Hepatocyte (in vitro differentiated cells): Measurements from ENCODE around the gene ANAPC2. TPM values are rescaled to one million over a fixed set of nuclear protein-coding genes. Genes with fewer than 3 reads are reported as not detected.

ENCODE experiments used
- DNase-seq: peaks from one replicate; pipeline ENCODE4 v3.0.0-alpha.2; 2016; ENCODE audit warnings: low spot score
- H2AFZ ChIP-seq: fragments of 200-600 bp; sonication (generic); 2 replicates; pipeline ENCODE4 v1.6.0; 2016; ENCODE audit warnings: antibody characterized with exemption, mild to moderate bottlenecking
- H3K27ac ChIP-seq: fragments of 200-600 bp; sonication (generic); 2 replicates; pipeline ENCODE4 v1.5.1; 2016; ENCODE audit warnings: mild to moderate bottlenecking
- H3K27me3 ChIP-seq: fragments of 200-600 bp; sonication (generic); 2 replicates; pipeline ENCODE4 v1.6.1; 2016
- H3K36me3 ChIP-seq: fragments of 200-600 bp; sonication (generic); replicated peaks from 2 replicates; pipeline ENCODE4 v1.5.1; 2016; ENCODE audit warnings: low read depth; ENCODE audit not compliant: insufficient read depth
- H3K4me1 ChIP-seq: fragments of 200-600 bp; sonication (generic); 2 replicates; pipeline ENCODE4 v1.5.1; 2016; ENCODE audit warnings: mild to moderate bottlenecking, moderate library complexity; ENCODE audit not compliant: insufficient read depth
- H3K4me2 ChIP-seq: fragments of 200-600 bp; sonication (generic); 2 replicates; pipeline ENCODE4 v1.6.0; 2016
- H3K4me3 ChIP-seq: fragments of 200-600 bp; sonication (generic); 2 replicates; pipeline ENCODE4 v1.5.1; 2016; ENCODE audit warnings: mild to moderate bottlenecking
- H3K79me2 ChIP-seq: fragments of 200-600 bp; sonication (generic); 2 replicates; pipeline ENCODE4 v1.6.0; 2017; ENCODE audit warnings: mild to moderate bottlenecking
- H3K9me2 ChIP-seq: fragments of 200-600 bp; sonication (generic); replicated peaks from 2 replicates; pipeline ENCODE4 v1.6.0; 2017; ENCODE audit warnings: mild to moderate bottlenecking; ENCODE audit not compliant: insufficient read depth
- H3K9me3 ChIP-seq: fragments of 200-600 bp; sonication (generic); 2 replicates; pipeline ENCODE4 v1.5.1; 2016; ENCODE audit warnings: low read depth, mild to moderate bottlenecking
- H4K20me1 ChIP-seq: fragments of 200-600 bp; sonication (generic); 2 replicates; pipeline ENCODE4 v1.6.0; 2016; ENCODE audit warnings: mild to moderate bottlenecking; ENCODE audit not compliant: insufficient read depth, poor library complexity, severe bottlenecking
- CTCF ChIP-seq: fragments of 200-600 bp; sonication (generic); IDR thresholded peaks from 2 replicates; pipeline ENCODE4 v1.5.1; 2016; ENCODE audit warnings: antibody characterized with exemption, mild to moderate bottlenecking; ENCODE audit not compliant: poor library complexity
- EZH2 ChIP-seq: fragments of 200-600 bp; sonication (generic); IDR thresholded peaks from 2 replicates; pipeline ENCODE4 v1.6.1; 2016; ENCODE audit warnings: antibody characterized with exemption, mild to moderate bottlenecking, borderline replicate concordance
- EZH2phosphoT487 ChIP-seq: fragments of 200-600 bp; sonication (generic); IDR thresholded peaks from one replicate; pipeline ENCODE4 v1.6.1; 2018; ENCODE audit warnings: antibody characterized with exemption, mild to moderate bottlenecking, low read depth, moderate library complexity; ENCODE audit not compliant: unreplicated experiment, severe bottlenecking
- WGBS: methylation state at CpG from one replicate; pipeline ENCODE4 v1.1.6; 2016; ENCODE audit warnings: low lambda C conversion rate; ENCODE audit errors: missing lambda C conversion rate; 5-methylcytosine and 5-hydroxymethylcytosine counted together
- microRNA-seq: library from miRNA; unstranded; fragments of <30 nt; microRNA quantifications from one replicate; pipeline ENCODE4, GENCODE V29; 2017
- polyA plus RNA-seq: library from polyadenylated mRNA; unstranded; fragments of >200 nt; fragmentation: Nextera tagmentation; extraction: Ambion mirVana; gene quantifications from 2 replicates; pipeline ENCODE4 v1.2.1, GENCODE V29; 2016
- small RNA-seq: library from RNA; depleted of rRNA; stranded (forward); fragments of <200 nt; gene quantifications from one replicate; pipeline ENCODE3, GENCODE V24; 2014
- total RNA-seq: library from RNA; depleted of rRNA; stranded (reverse); fragments of >200 nt; gene quantifications from 2 replicates; pipeline ENCODE4 v1.2.3, GENCODE V29; 2014

The ANAPC2 gene
- total and polyA plus RNA-seq, 2 experiments from 2014 or later, result 12.2 to 21.3 TPM

DNA sequence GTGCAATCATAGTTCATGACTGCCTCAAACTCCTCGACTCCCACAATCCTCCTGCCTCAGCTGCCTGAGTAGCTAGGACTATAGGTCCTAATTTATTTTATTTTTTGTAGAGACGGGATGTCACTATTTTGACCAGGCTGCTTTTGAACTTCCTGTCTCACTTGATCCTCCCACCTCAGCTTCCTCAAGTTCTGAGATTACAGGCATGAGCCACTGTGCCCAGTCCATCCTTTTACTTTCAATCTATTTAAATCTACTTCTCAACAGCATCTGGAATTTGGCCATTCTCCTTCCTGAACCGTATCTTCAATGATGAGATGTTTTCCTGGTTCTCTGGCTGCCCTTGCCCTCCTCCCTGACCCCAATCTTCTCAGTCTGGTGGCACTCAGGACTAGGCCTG, 61.6 kb downstream of the ANAPC2 start:
- 85% methylated on average over 3 of the region's 3 CpGs for WGBS
- DNase-seq, result no peak
- Histone ChIP-seq H3K4me1 (peaks cover 18% of the 10 kb centered on the region), H3K27me3 (no peaks in the 10 kb centered on the region), H3K9me3 (no peaks in the 10 kb centered on the region), H4K20me1 (no peaks in the 10 kb centered on the region), H3K36me3 (no peaks in the 10 kb centered on the region), H2AFZ (no peak overlapping the region), H3K27ac (peak overlapping the region; percentile 73), H3K4me3 (no peak overlapping the region), H3K9me2 (no peaks in the 10 kb centered on the region), H3K4me2 (peak overlapping the region; percentile 94), H3K79me2 (peaks cover 51% of the 10 kb centered on the region)
- TF ChIP-seq EZH2phosphoT487 (no peak), EZH2 (no peak), CTCF (no peak)

Small RNAs within 50 kb of the gene (microRNA-seq; reads per million reads assigned to microRNA genes)
- gene MIR3621, result not detected

Small RNAs within 50 kb of the gene (small RNA-seq; reads per million reads assigned to genes)
- not detected for gene MIR3621

Other genes with a start within 250 kb of the ANAPC2 start
Only the 30 nearest of the 33 such genes appear.
- gene PTGDS, start 211.1 kb downstream of the ANAPC2 start, total RNA-seq, result 56.0 and 56.4 TPM in 2 replicates
- gene PTGDS, start 211.1 kb downstream of the ANAPC2 start, polyA plus RNA-seq, result 290 and 383 TPM in 2 replicates
- 0.04 and 0.13 TPM in 2 replicates for gene LCNL1, start 205.6 kb downstream of the ANAPC2 start, total RNA-seq
- 0.47 and 2.2 TPM in 2 replicates for gene LCNL1, start 205.6 kb downstream of the ANAPC2 start, polyA plus RNA-seq
- gene PAXX, start 196.1 kb downstream of the ANAPC2 start, total RNA-seq, result 35.1 and 39.5 TPM in 2 replicates
- 89.5 and 97.5 TPM in 2 replicates for gene PAXX, start 196.1 kb downstream of the ANAPC2 start, polyA plus RNA-seq
- 6.6 and 9.9 TPM in 2 replicates for gene CLIC3, start 192.0 kb downstream of the ANAPC2 start, total RNA-seq
- 45.0 and 63.5 TPM in 2 replicates for gene CLIC3, start 192.0 kb downstream of the ANAPC2 start, polyA plus RNA-seq
- 12.7 and 14.6 TPM in 2 replicates for gene ABCA2, start 160.3 kb downstream of the ANAPC2 start, total RNA-seq
- gene ABCA2, start 160.3 kb downstream of the ANAPC2 start, polyA plus RNA-seq, result 15.6 and 21.8 TPM in 2 replicates
- not detected in 2 replicates for gene FUT7, start 156.5 kb downstream of the ANAPC2 start, total RNA-seq
- gene FUT7, start 156.5 kb downstream of the ANAPC2 start, polyA plus RNA-seq, result 0.06 TPM in 1 of 2 replicates, not detected in the other
- gene NPDC1, start 142.4 kb downstream of the ANAPC2 start, total RNA-seq, result 12.3 and 12.7 TPM in 2 replicates
- gene NPDC1, start 142.4 kb downstream of the ANAPC2 start, polyA plus RNA-seq, result 69.8 and 72.7 TPM in 2 replicates
- gene ENTPD2, start 134.5 kb downstream of the ANAPC2 start, total RNA-seq, result 1.8 and 2.3 TPM in 2 replicates
- gene ENTPD2, start 134.5 kb downstream of the ANAPC2 start, polyA plus RNA-seq, result 1.1 and 3.2 TPM in 2 replicates
- gene SAPCD2, start 118.0 kb downstream of the ANAPC2 start, total RNA-seq, result 4.6 and 7.5 TPM in 2 replicates
- 4.8 and 5.6 TPM in 2 replicates for gene SAPCD2, start 118.0 kb downstream of the ANAPC2 start, polyA plus RNA-seq
- gene UAP1L1, start 111.0 kb downstream of the ANAPC2 start, total RNA-seq, result 11.2 and 15.6 TPM in 2 replicates
- gene UAP1L1, start 111.0 kb downstream of the ANAPC2 start, polyA plus RNA-seq, result 39.1 and 40.1 TPM in 2 replicates
- gene MAN1B1, start 101.6 kb downstream of the ANAPC2 start, total RNA-seq, result 54.6 and 60.8 TPM in 2 replicates
- gene MAN1B1, start 101.6 kb downstream of the ANAPC2 start, polyA plus RNA-seq, result 94.2 and 101 TPM in 2 replicates
- gene DPP7, start 73.8 kb downstream of the ANAPC2 start, total RNA-seq, result 206 and 207 TPM in 2 replicates
- gene DPP7, start 73.8 kb downstream of the ANAPC2 start, polyA plus RNA-seq, result 544 and 678 TPM in 2 replicates
- gene GRIN1, start 49.4 kb downstream of the ANAPC2 start, total RNA-seq, result not detected in 2 replicates
- not detected in 2 replicates for gene GRIN1, start 49.4 kb downstream of the ANAPC2 start, polyA plus RNA-seq
- gene LRRC26, start 18.5 kb downstream of the ANAPC2 start, total RNA-seq, result 0.73 and 1.1 TPM in 2 replicates
- 0.89 and 2.6 TPM in 2 replicates for gene LRRC26, start 18.5 kb downstream of the ANAPC2 start, polyA plus RNA-seq
- not detected in 2 replicates for gene TMEM210, start 16.5 kb downstream of the ANAPC2 start, total RNA-seq
- not detected in 2 replicates for gene TMEM210, start 16.5 kb downstream of the ANAPC2 start, polyA plus RNA-seq
- 74.3 and 82.2 TPM in 2 replicates for gene SSNA1, start 116 bp upstream of the ANAPC2 start, total RNA-seq
- 128 and 137 TPM in 2 replicates for gene SSNA1, start 116 bp upstream of the ANAPC2 start, polyA plus RNA-seq
- 27.6 and 34.4 TPM in 2 replicates for gene TPRN, start 12.2 kb upstream of the ANAPC2 start, total RNA-seq
- gene TPRN, start 12.2 kb upstream of the ANAPC2 start, polyA plus RNA-seq, result 82.3 and 104 TPM in 2 replicates
- gene TMEM203, start 17.1 kb upstream of the ANAPC2 start, total RNA-seq, result 37.6 and 43.5 TPM in 2 replicates
- 48.3 and 60.7 TPM in 2 replicates for gene TMEM203, start 17.1 kb upstream of the ANAPC2 start, polyA plus RNA-seq
- gene NDOR1, start 17.1 kb upstream of the ANAPC2 start, total RNA-seq, result 4.4 and 7.8 TPM in 2 replicates
- gene NDOR1, start 17.1 kb upstream of the ANAPC2 start, polyA plus RNA-seq, result 12.3 and 17.6 TPM in 2 replicates
- gene RNF208, start 33.7 kb upstream of the ANAPC2 start, total RNA-seq, result 1.6 and 2.3 TPM in 2 replicates
- gene RNF208, start 33.7 kb upstream of the ANAPC2 start, polyA plus RNA-seq, result 3.3 and 6.6 TPM in 2 replicates
- 1.4 and 2.4 TPM in 2 replicates for gene CYSRT1, start 36.6 kb upstream of the ANAPC2 start, total RNA-seq
- gene CYSRT1, start 36.6 kb upstream of the ANAPC2 start, polyA plus RNA-seq, result 2.1 and 4.3 TPM in 2 replicates
- gene RNF224, start 38.9 kb upstream of the ANAPC2 start, total RNA-seq, result 0.68 and 1.4 TPM in 2 replicates
- gene RNF224, start 38.9 kb upstream of the ANAPC2 start, polyA plus RNA-seq, result 0.88 and 1.1 TPM in 2 replicates
- 1.8 and 2.7 TPM in 2 replicates for gene SLC34A3, start 42.3 kb upstream of the ANAPC2 start, total RNA-seq
- gene SLC34A3, start 42.3 kb upstream of the ANAPC2 start, polyA plus RNA-seq, result 2.1 and 4.7 TPM in 2 replicates
- 309 and 313 TPM in 2 replicates for gene TUBB4B, start 52.7 kb upstream of the ANAPC2 start, total RNA-seq
- gene TUBB4B, start 52.7 kb upstream of the ANAPC2 start, polyA plus RNA-seq, result 388 and 446 TPM in 2 replicates
- gene STPG3, start 62.7 kb upstream of the ANAPC2 start, total RNA-seq, result not detected in 2 replicates
- 1.5 and 2.5 TPM in 2 replicates for gene STPG3, start 62.7 kb upstream of the ANAPC2 start, polyA plus RNA-seq
- gene NELFB, start 66.8 kb upstream of the ANAPC2 start, total RNA-seq, result 36.4 and 41.4 TPM in 2 replicates
- 61.1 and 63.5 TPM in 2 replicates for gene NELFB, start 66.8 kb upstream of the ANAPC2 start, polyA plus RNA-seq
- 13.7 and 14.4 TPM in 2 replicates for gene TOR4A, start 89.2 kb upstream of the ANAPC2 start, total RNA-seq
- gene TOR4A, start 89.2 kb upstream of the ANAPC2 start, polyA plus RNA-seq, result 8.0 and 10.1 TPM in 2 replicates
- gene NRARP, start 113.7 kb upstream of the ANAPC2 start, total RNA-seq, result 5.3 and 8.2 TPM in 2 replicates
- gene NRARP, start 113.7 kb upstream of the ANAPC2 start, polyA plus RNA-seq, result 13.1 and 18.7 TPM in 2 replicates
- 7.3 and 11.8 TPM in 2 replicates for gene EXD3, start 234.6 kb upstream of the ANAPC2 start, total RNA-seq
- gene EXD3, start 234.6 kb upstream of the ANAPC2 start, polyA plus RNA-seq, result 21.6 and 24.9 TPM in 2 replicates
- 7.2 and 8.2 TPM in 2 replicates for gene NOXA1, start 234.8 kb upstream of the ANAPC2 start, total RNA-seq
- 12.5 and 13.9 TPM in 2 replicates for gene NOXA1, start 234.8 kb upstream of the ANAPC2 start, polyA plus RNA-seq